Stimulated activated CD8-positive, alpha-beta memory T cell treated with anti-CD3 and anti-CD28 coated beads, Interleukin-4, amount 100 ng/mL, for 4 hours (primary cell): ENCODE results near the gene C1orf122.

ENCODE experiments used
- DNase-seq, 2 donors: peaks; one replicate each; pipeline ENCODE4 v3.0.0-alpha.2; 2020; ENCODE audit warnings: low read depth in 2 of 2, low spot score in 1 of 2

C1orf122 gene

GRCh38 chr1:37844536-37844935 lies 36.9 kb downstream of the C1orf122 start:
- DNase-seq: no peak

- DNase-seq: no peak
These were observed 37.6 kb downstream of the C1orf122 start for GRCh38 chr1:37845049-37845646.

GRCh38 chr1:37845786-37846185 lies 38.2 kb downstream of the C1orf122 start:
- no peak for DNase-seq

GRCh38 chr1:37846647-37847339 lies 39.2 kb downstream of the C1orf122 start:
- no peak for DNase-seq

GRCh38 chr1:37849480-37849879 lies 41.9 kb downstream of the C1orf122 start:
- DNase-seq: no peak

- DNase-seq: no peak
These were observed 42.9 kb downstream of the C1orf122 start for GRCh38 chr1:37850352-37850955.

GRCh38 chr1:37851262-37851661 lies 43.7 kb downstream of the C1orf122 start:
- no peak for DNase-seq

GRCh38 chr1:37851782-37852210 lies 44.2 kb downstream of the C1orf122 start:
- DNase-seq: no peak

GRCh38 chr1:37853157-37853556 lies 45.6 kb downstream of the C1orf122 start:
- DNase-seq: no peak

- no peak for DNase-seq
These were observed 46.8 kb downstream of the C1orf122 start for GRCh38 chr1:37854406-37854805.
